Tibial nerve (tissue), 4 donors: ENCODE data around the gene PIP5K1B. TPM values are rescaled to one million over a fixed set of nuclear protein-coding genes. Genes with fewer than 3 reads are reported as not detected.

Source experiments
- DNase-seq, 2 donors: peaks; one replicate each; pipeline ENCODE4 v3.0.0-alpha.2; 2019; ENCODE audit warnings: low spot score in 2 of 2
- H3K27ac ChIP-seq, 4 donors: fragments of 200-600 bp; sonication (generic) in 3 of 4; one replicate each; pipeline ENCODE4 v1.5.1; 2017 to 2019; ENCODE audit warnings: mild to moderate bottlenecking in 1 of 4
- H3K27me3 ChIP-seq, 2 donors: fragments of 200-600 bp; sonication (generic) in 1 of 2; one replicate each; pipeline versions ENCODE4 v1.5.1 to v1.6.0; 2017 to 2019
- H3K36me3 ChIP-seq, 3 donors: fragments of 200-600 bp; sonication (generic); one replicate each; pipeline ENCODE4 v1.5.1; 2018 to 2019
- H3K4me1 ChIP-seq, 4 donors: fragments of 200-600 bp; sonication (generic) in 3 of 4; one replicate each; pipeline ENCODE4 v1.5.1; 2017 to 2019
- H3K4me3 ChIP-seq, 4 donors: fragments of 200-600 bp; sonication (generic) in 3 of 4; one replicate each; pipeline ENCODE4 v1.5.1; 2017 to 2019; ENCODE audit warnings: mild to moderate bottlenecking in 1 of 4, moderate library complexity in 1 of 4
- H3K9me3 ChIP-seq, 4 donors: fragments of 200-600 bp; sonication (generic) in 3 of 4; one replicate each; pipeline ENCODE4 v1.5.1; 2017 to 2019
- CTCF ChIP-seq, 5 experiments: fragments of 200-600 bp in 3 of 5; fragments of 450-650 bp in 2 of 5; sonication (generic) in 3 of 5; IDR thresholded peaks; one replicate each; pipeline ENCODE4 v1.5.1; 2016 to 2019; ENCODE audit warnings: antibody characterized with exemption in 5 of 5, mild to moderate bottlenecking in 3 of 5, moderate library complexity in 2 of 5
- EP300 ChIP-seq, 2 donors: sonication (generic); formaldehyde crosslinking; IDR thresholded peaks; one replicate each; pipeline ENCODE4 v1.6.1; 2017; ENCODE audit warnings: antibody characterized with exemption in 2 of 2, mild to moderate bottlenecking in 1 of 2
- POLR2A ChIP-seq, 2 donors: fragments of 450-650 bp; IDR thresholded peaks; one replicate each; pipeline ENCODE4 v1.6.1; 2017; ENCODE audit warnings: antibody characterized with exemption in 2 of 2, mild to moderate bottlenecking in 2 of 2, moderate library complexity in 2 of 2
- whole genome bisulfite sequencing, 2 donors: methylation state at CpG; one replicate each; pipeline ENCODE4 v1.1.5; 2018; 5-methylcytosine and 5-hydroxymethylcytosine counted together
- total RNA-seq, 4 donors: library from RNA; depleted of rRNA; stranded (reverse); fragments of >200 nt; gene quantifications; one replicate each; pipeline ENCODE4 v1.1.0, GENCODE V29; 2016

Gene PIP5K1B
- total RNA-seq, 4 donors from 2014 or later, result 0.20 to 6.8 (median 3.5) TPM

GRCh38 chr9:69001921-69002320, 296.9 kb downstream of the PIP5K1B start:
- no peak overlapping the region for H3K4me3 ChIP-seq
- 73 to 81% methylated on average over 7 to 8 of the region's 8 CpGs for whole genome bisulfite sequencing, 2 donors
- peaks cover 0 to 2% (median 0%) of the 10 kb centered on the region in 4 donors for H3K4me1 ChIP-seq
- no peak for DNase-seq
- no peaks in the 10 kb centered on the region for H3K36me3 ChIP-seq
- TF ChIP-seq CTCF (IDR thresholded peaks at IDR 0.05) (no peak), EP300 (IDR thresholded peaks at IDR 0.05) (no peak), POLR2A (IDR thresholded peaks at IDR 0.05) (no peak)
- no peaks in the 10 kb centered on the region for H3K27me3 ChIP-seq
- no peaks in the 10 kb centered on the region for H3K9me3 ChIP-seq
- no peak overlapping the region for H3K27ac ChIP-seq

GRCh38 chr9:69003051-69003450, 298.0 kb downstream of the PIP5K1B start:
- H3K4me3 ChIP-seq, result no peak overlapping the region
- no peak for DNase-seq
- TF ChIP-seq CTCF (IDR thresholded peaks at IDR 0.05) (no peak), POLR2A (IDR thresholded peaks at IDR 0.05) (no peak), EP300 (IDR thresholded peaks at IDR 0.05) (no peak)
- peaks cover 0 to 2% (median 0%) of the 10 kb centered on the region in 4 donors for H3K4me1 ChIP-seq
- H3K27me3 ChIP-seq, result no peaks in the 10 kb centered on the region
- H3K27ac ChIP-seq, result no peak overlapping the region
- no peaks in the 10 kb centered on the region for H3K9me3 ChIP-seq
- no peaks in the 10 kb centered on the region for H3K36me3 ChIP-seq
- 79 to 81% methylated on average over 8 of the region's 8 CpGs for WGBS, 2 donors

GRCh38 chr9:69004836-69005235, 299.8 kb downstream of the PIP5K1B start:
- H3K27me3 ChIP-seq, result no peaks in the 10 kb centered on the region
- H3K27ac ChIP-seq, result no peak overlapping the region
- H3K36me3 ChIP-seq, result no peaks in the 10 kb centered on the region
- WGBS, 2 donors, result 44 to 50% methylated on average over 2 of the region's 2 CpGs
- TF ChIP-seq CTCF (IDR thresholded peaks at IDR 0.05) (no peak), POLR2A (IDR thresholded peaks at IDR 0.05) (no peak), EP300 (IDR thresholded peaks at IDR 0.05) (no peak)
- H3K4me3 ChIP-seq, result no peak overlapping the region
- H3K9me3 ChIP-seq, result no peaks in the 10 kb centered on the region
- no peak for DNase-seq
- H3K4me1 ChIP-seq, result no peaks in the 10 kb centered on the region

- WGBS, 2 donors, result 78 to 79% methylated on average over 1 of the region's 1 CpG
- Histone ChIP-seq H3K4me3 (no peak overlapping the region), H3K27ac (no peak overlapping the region), H3K9me3 (no peaks in the 10 kb centered on the region), H3K4me1 (no peaks in the 10 kb centered on the region), H3K27me3 (no peaks in the 10 kb centered on the region), H3K36me3 (no peaks in the 10 kb centered on the region)
- DNase-seq, result no peak
- TF ChIP-seq EP300 (IDR thresholded peaks at IDR 0.05), result no peak
- no peak for TF ChIP-seq POLR2A (IDR thresholded peaks at IDR 0.05)
- no peak for TF ChIP-seq CTCF (IDR thresholded peaks at IDR 0.05)
These were observed 304.7 kb downstream of the PIP5K1B start for GRCh38 chr9:69009708-69010107.

GRCh38 chr9:69012696-69013381, 307.8 kb downstream of the PIP5K1B start:
- TF ChIP-seq CTCF (IDR thresholded peaks at IDR 0.05) (no peak), EP300 (IDR thresholded peaks at IDR 0.05) (no peak), POLR2A (IDR thresholded peaks at IDR 0.05) (no peak)
- Histone ChIP-seq H3K4me3 (no peak overlapping the region), H3K27me3 (no peaks in the 10 kb centered on the region), H3K9me3 (no peaks in the 10 kb centered on the region), H3K4me1 (peaks cover 0 to 4% (median 0%) of the 10 kb centered on the region in 4 donors), H3K27ac (no peak overlapping the region), H3K36me3 (no peaks in the 10 kb centered on the region)
- WGBS, 2 donors, result 72 to 85% methylated on average over 13 to 18 of the region's 18 CpGs
- DNase-seq, result no peak
